HCT116 (cell line): Measurements from ENCODE around the gene NSUN2. TPM values are rescaled to one million over a fixed set of nuclear protein-coding genes. Genes with fewer than 3 reads are reported as not detected.

Experiments
- ATAC-seq: fragments of 200-7000 bp; cut with Tn5 transposase; 2 replicates; pipeline ENCODE4 v1.9.1; 2020; ENCODE audit warnings: mild to moderate bottlenecking, moderate library complexity
- BruUV-seq: library from RNA; stranded (reverse); fragments of 400-500 nt; replicated peaks from 2 replicates; lab custom pipeline; 2021; lab: Mats Ljungman, UMichigan
- CTCF ChIA-PET: fragments of 300-600 bp; sonication (Branson Sonifier 250); formaldehyde crosslinking; loops from one replicate; lab custom pipeline; 2021; ENCODE audit warnings: antibody characterized with exemption; lab: Charles Lee
- POLR2A ChIA-PET: fragments of 300-600, 350-600 bp; sonication (Branson Sonifier 250); formaldehyde crosslinking; loops from one replicate; lab custom pipeline; 2021; ENCODE audit warnings: antibody characterized with exemption; lab: Charles Lee
- RAD21 ChIA-PET, 2 experiments: fragments of 300-600 bp; sonication (Branson Sonifier 250); formaldehyde crosslinking; loops; one replicate each; lab custom pipeline; 2023; ENCODE audit warnings: low total read pairs in 2 of 2; ENCODE audit not compliant: uncharacterized antibody in 2 of 2, unreplicated experiment in 2 of 2, low non-redundant PET in 1 of 2; lab: Charles Lee
- DNase-seq: peaks from one replicate; pipeline ENCODE4 v3.0.0-alpha.2; 2010; ENCODE audit warnings: low read depth, low spot score
- H2AFZ ChIP-seq: fragments of 200-600 bp; shearing (Covaris generic), sonication (generic); 2 replicates; pipeline ENCODE4 v1.6.1; 2017; ENCODE audit warnings: low read depth, mixed run types, mixed read lengths, antibody characterized with exemption, low read length; ENCODE audit not compliant: poor library complexity, severe bottlenecking
- H3K27ac ChIP-seq: 2 replicates; pipeline ENCODE4 v1.5.1; 2012; ENCODE audit warnings: low read depth, low read length
- H3K27me3 ChIP-seq: fragments of 200-600 bp; sonication (generic); 2 replicates; pipeline ENCODE4 v1.6.1; 2016; ENCODE audit warnings: mixed run types, low read length, mixed read lengths; ENCODE audit not compliant: insufficient read depth
- H3K36me3 ChIP-seq, 2 experiments: fragments of 200-500 bp in 1 of 2; fragments of 200-600 bp in 1 of 2; sonication (Bioruptor generic) in 1 of 2; sonication (generic) in 1 of 2; 2 replicates each; pipeline versions ENCODE4 v1.5.1 to v1.6.1; 2014 to 2016; ENCODE audit warnings: low read length in 2 of 2, inconsistent platforms in 1 of 2, mixed read lengths in 1 of 2, mixed run types in 1 of 2; ENCODE audit not compliant: insufficient read depth in 2 of 2, control insufficient read depth in 1 of 2
- H3K4me1 ChIP-seq, 2 experiments: fragments of 200-600 bp in 1 of 2; sonication (generic) in 1 of 2; 2 replicates each; pipeline versions ENCODE4 v1.5.1 to v1.6.1; 2012 to 2017; ENCODE audit warnings: low read length in 2 of 2, inconsistent platforms in 1 of 2, mild to moderate bottlenecking in 1 of 2, mixed read lengths in 1 of 2, mixed run types in 1 of 2, moderate library complexity in 1 of 2; ENCODE audit not compliant: insufficient read depth in 2 of 2, control insufficient read depth in 1 of 2
- H3K4me2 ChIP-seq: fragments of 200-600 bp; sonication (generic); 2 replicates; pipeline ENCODE4 v1.6.1; 2017; ENCODE audit warnings: mixed run types, low read length, mixed read lengths
- H3K4me3 ChIP-seq, 2 experiments: fragments of 200-600 bp in 1 of 2; sonication (generic) in 1 of 2; replicated peaks in 1 of 2; 2 replicates each; pipeline ENCODE4 v1.5.1; 2011 to 2016; ENCODE audit warnings: low read length in 2 of 2, control low read depth in 1 of 2, low read depth in 1 of 2, mild to moderate bottlenecking in 1 of 2, mixed read lengths in 1 of 2, mixed run types in 1 of 2
- H3K79me2 ChIP-seq: fragments of 200-600 bp; sonication (generic); 2 replicates; pipeline ENCODE4 v1.6.1; 2017; ENCODE audit warnings: mild to moderate bottlenecking, mixed run types, low read length, moderate library complexity, mixed read lengths; ENCODE audit not compliant: insufficient read depth
- H3K9ac ChIP-seq: fragments of 200-600 bp; sonication (generic); 2 replicates; pipeline ENCODE4 v1.6.1; 2016; ENCODE audit warnings: low read length, mixed read lengths
- H3K9me2 ChIP-seq: fragments of 200-600 bp; sonication (generic), shearing (Covaris generic); 2 replicates; pipeline ENCODE4 v1.6.1; 2017; ENCODE audit warnings: mixed run types, mild to moderate bottlenecking, moderate library complexity; ENCODE audit not compliant: insufficient read depth
- H3K9me3 ChIP-seq, 2 experiments: fragments of 200-500 bp in 1 of 2; fragments of 200-600 bp in 1 of 2; sonication (Bioruptor generic) in 1 of 2; sonication (generic) in 1 of 2; 2 replicates each; pipeline ENCODE4 v1.6.1; 2014 to 2017; ENCODE audit warnings: low read length in 2 of 2, mixed read lengths in 2 of 2, inconsistent platforms in 1 of 2, low read depth in 1 of 2, mild to moderate bottlenecking in 1 of 2, mixed run types in 1 of 2, moderate library complexity in 1 of 2; ENCODE audit not compliant: control insufficient read depth in 1 of 2, insufficient read depth in 1 of 2
- H4K20me1 ChIP-seq: fragments of 200-600 bp; sonication (generic), shearing (Covaris generic); 2 replicates; pipeline ENCODE4 v1.6.1; 2017; ENCODE audit warnings: mixed run types, mild to moderate bottlenecking, moderate library complexity; ENCODE audit not compliant: insufficient read depth
- CBX3 ChIP-seq: IDR thresholded peaks from 2 replicates; pipeline ENCODE4 v1.6.1; 2012; ENCODE audit warnings: low read depth
- CEBPB ChIP-seq: IDR thresholded peaks from 2 replicates; pipeline ENCODE4 v1.6.1; 2012; ENCODE audit warnings: low read depth
- CTCF ChIP-seq, 3 experiments: fragments of 200-600 bp in 1 of 3; sonication (generic) in 1 of 3; IDR thresholded peaks in 2 of 3; conservative IDR thresholded peaks in 1 of 3; 2 replicates each; pipeline ENCODE4 v1.5.1; 2012 to 2017; ENCODE audit warnings: low read depth in 2 of 3, low read length in 2 of 3, antibody characterized with exemption in 1 of 3, borderline replicate concordance in 1 of 3, control low read depth in 1 of 3, mild to moderate bottlenecking in 1 of 3, mixed read lengths in 1 of 3, mixed run types in 1 of 3, moderate library complexity in 1 of 3; ENCODE audit not compliant: insufficient read depth in 1 of 3
- FOSL1 ChIP-seq: IDR thresholded peaks from 2 replicates; pipeline ENCODE4 v1.6.1; 2012; ENCODE audit warnings: low read depth
- POLR2A ChIP-seq: IDR thresholded peaks from 2 replicates; pipeline ENCODE4 v1.7.0; 2011; ENCODE audit warnings: borderline replicate concordance; ENCODE audit not compliant: insufficient read depth, insufficient read length; ENCODE audit errors: extremely low read depth
- POLR2AphosphoS5 ChIP-seq: IDR thresholded peaks from 2 replicates; pipeline ENCODE4 v1.6.1; 2011; ENCODE audit warnings: mild to moderate bottlenecking, low read depth, low read length, moderate library complexity
- REST ChIP-seq: IDR thresholded peaks from 2 replicates; pipeline ENCODE4 v1.6.1; 2012; ENCODE audit warnings: low read depth
- SP1 ChIP-seq: IDR thresholded peaks from 2 replicates; pipeline ENCODE4 v1.6.1; 2012; ENCODE audit warnings: low read depth
- SRF ChIP-seq: IDR thresholded peaks from 2 replicates; pipeline ENCODE4 v1.6.1; 2012; ENCODE audit warnings: low read depth
- TCF7L2 ChIP-seq: IDR thresholded peaks from 2 replicates; pipeline ENCODE4 v1.7.0; 2011; ENCODE audit warnings: borderline replicate concordance, inconsistent platforms; ENCODE audit not compliant: insufficient read depth, insufficient read length; ENCODE audit errors: extremely low read depth
- YY1 ChIP-seq: IDR thresholded peaks from 2 replicates; pipeline ENCODE4 v1.6.1; 2011; ENCODE audit warnings: low read length, low read depth, moderate library complexity, mild to moderate bottlenecking; ENCODE audit not compliant: insufficient replicate concordance; ENCODE audit errors: extremely low read depth
- ZBTB33 ChIP-seq: IDR thresholded peaks from 2 replicates; pipeline ENCODE4 v1.6.1; 2011; ENCODE audit warnings: mild to moderate bottlenecking, low read length, moderate library complexity; ENCODE audit not compliant: insufficient replicate concordance; ENCODE audit errors: extremely low read depth
- ZFX ChIP-seq: fragments of 450-650 bp; IDR thresholded peaks from 2 replicates; pipeline ENCODE4 v1.6.1; 2017
- intact Hi-C: fragments of 100-400 bp; cut with micrococcal nuclease; formaldehyde crosslinking; loops from 2 replicates; pipeline ENCODE4 v1.10.0; 2022
- total RNA-seq: library from RNA; stranded (reverse); gene quantifications from one replicate; pipeline ENCODE4 v1.2.1, GENCODE V29; 2021; ENCODE audit not compliant: unreplicated experiment

NSUN2 gene
- total RNA-seq, 1 experiment from 2014 or later: 101 TPM

- Histone ChIP-seq H3K4me2 (no peak overlapping the region), H3K79me2 (no peaks in the 10 kb centered on the region; the same call in 1 of the 2 replicates), H4K20me1 (no peaks in the 10 kb centered on the region), H3K9me3 (peaks cover 6 to 13% of the 10 kb centered on the region in 2 experiments; a peak in 2 of 4 replicates), H3K36me3 (peaks cover 20 to 25% of the 10 kb centered on the region in 2 experiments), H3K4me3 (no peak overlapping the region), H3K4me1 (no peaks in the 10 kb centered on the region), H3K27ac (no peak overlapping the region), H2AFZ (no peak overlapping the region), H3K27me3 (no peaks in the 10 kb centered on the region), H3K9me2 (no peaks in the 10 kb centered on the region), H3K9ac (no peak overlapping the region)
- TF ChIP-seq POLR2AphosphoS5: no peak
- TF ChIP-seq YY1: no peak
- TF ChIP-seq CBX3: no peak
- TF ChIP-seq REST: no peak
- no peak for TF ChIP-seq ZBTB33
- TF ChIP-seq SP1: no peak
- no peak for TF ChIP-seq CTCF (IDR thresholded peaks at IDR 0.05 in 2 of 3, conservative IDR thresholded peaks at IDR 0.05 in 1 of 3; ENCODE audit: borderline replicate concordance in 1 of 3, insufficient read depth in 1 of 3, low read depth in 2 of 3, low read length in 2 of 3)
- TF ChIP-seq TCF7L2: no peak
- no peak for TF ChIP-seq CEBPB
- no peak for TF ChIP-seq FOSL1
- TF ChIP-seq ZFX: no peak
- no peak for TF ChIP-seq SRF
- no peak for TF ChIP-seq POLR2A
- DNase-seq: no peak
- BruUV-seq: no TSS peak
- no peak for ATAC-seq
- ChIA-PET CTCF (no interaction called here), RAD21 (no interaction called here), POLR2A (no interaction called here)
- intact Hi-C loops: no loop called here
Measured at GRCh38 chr5:6656680-6657079, 23.8 kb upstream of the NSUN2 start.
